ENCODE data around the gene VRTN. TPM values are rescaled to one million over a fixed set of nuclear protein-coding genes. Genes with fewer than 3 reads are reported as not detected.

Gene VRTN
- polyA plus RNA-seq, 3 donors from 2014 or later = not detected

GRCh38 chr14:74407801-74408154 is 59.5 kb downstream of the VRTN start:
- H3K9me3 Mint-ChIP-seq = no peaks in the 10 kb centered on the region
- H3K27ac Mint-ChIP-seq = no peak overlapping the region
- peaks cover 3 to 7% (median 4%) of the 10 kb centered on the region in 3 donors for H3K27me3 Mint-ChIP-seq (ENCODE audit: low read depth in 3 of 3)
- no peak overlapping the region for H3K4me3 Mint-ChIP-seq
- DNase-seq = no peak
- H3K36me3 Mint-ChIP-seq = no peaks in the 10 kb centered on the region
- peaks cover 3 to 5% of the 10 kb centered on the region in 2 donors for H3K4me1 Mint-ChIP-seq

- H3K4me1 Mint-ChIP-seq = peaks cover 0 to 1% of the 10 kb centered on the region in 2 donors
- H3K27me3 Mint-ChIP-seq (ENCODE audit: low read depth in 3 of 3) = peaks cover 3 to 7% (median 4%) of the 10 kb centered on the region in 3 donors
- no peak for DNase-seq
- H3K27ac Mint-ChIP-seq = no peak overlapping the region
- no peaks in the 10 kb centered on the region for H3K36me3 Mint-ChIP-seq
- H3K4me3 Mint-ChIP-seq = no peak overlapping the region
- H3K9me3 Mint-ChIP-seq = no peaks in the 10 kb centered on the region
These were observed 60.6 kb downstream of the VRTN start for GRCh38 chr14:74408870-74409269.

GRCh38 chr14:74409441-74409840 is 61.2 kb downstream of the VRTN start:
- Mint-ChIP-seq H3K27ac (no peak overlapping the region), H3K9me3 (no peaks in the 10 kb centered on the region), H3K27me3 (ENCODE audit: low read depth in 3 of 3) (peaks cover 3 to 7% (median 4%) of the 10 kb centered on the region in 3 donors), H3K36me3 (no peaks in the 10 kb centered on the region), H3K4me1 (peaks cover 0 to 1% of the 10 kb centered on the region in 2 donors), H3K4me3 (no peak overlapping the region)
- DNase-seq = no peak

Other genes with a start within 250 kb of the VRTN start
- gene VSX2, start 109.0 kb upstream of the VRTN start, polyA plus RNA-seq = not detected
- gene ABCD4, start 45.5 kb upstream of the VRTN start, polyA plus RNA-seq = 10 to 100 TPM; 26.3 to 34.6 (median 31.9) TPM
- gene SYNDIG1L, start 77.7 kb downstream of the VRTN start, polyA plus RNA-seq = not detected
- 100 to 1,000 TPM in 1 of 3 donors, 10 to 100 TPM in 2; 86.3 to 128 (median 92.8) TPM for gene NPC2, start 144.8 kb downstream of the VRTN start, polyA plus RNA-seq
- 10 to 100 TPM; 46.2 to 58.1 (median 55.0) TPM for gene ISCA2, start 145.3 kb downstream of the VRTN start, polyA plus RNA-seq